HL-60 (cell line): ENCODE measurements around the gene ADAMTS16.

ENCODE experiments used
- CTCF ChIP-seq: IDR thresholded peaks from one replicate; pipeline ENCODE4 v1.5.1; 2011; ENCODE audit warnings: low read length, control low read depth, inconsistent platforms; ENCODE audit not compliant: insufficient read depth
- GABPA ChIP-seq: IDR thresholded peaks from 2 replicates; pipeline ENCODE4 v1.6.1; 2012; ENCODE audit warnings: low read depth
- POLR2AphosphoS5 ChIP-seq: IDR thresholded peaks from 2 replicates; pipeline ENCODE4 v1.6.1; 2012; ENCODE audit warnings: low read depth
- REST ChIP-seq: IDR thresholded peaks from 2 replicates; pipeline ENCODE4 v1.6.1; 2012; ENCODE audit warnings: low read depth; ENCODE audit not compliant: insufficient replicate concordance

GRCh38 chr5:5189051-5189430 lies 48.9 kb downstream of the ADAMTS16 start:
- TF ChIP-seq CTCF (no peak), GABPA (no peak), POLR2AphosphoS5 (no peak), REST (no peak)
